ENCODE data around the gene LAMC1. TPM values are rescaled to one million over a fixed set of nuclear protein-coding genes. Genes with fewer than 3 reads are reported as not detected.

LAMC1 gene
- total and polyA plus RNA-seq, 2 of the 4 experiments (the other 2 are of a cell fraction): 249 to 394 TPM

GRCh38 chr1:183135336-183135735 lies 112.1 kb downstream of the LAMC1 start:
- no peak overlapping the region for H3K27ac ChIP-seq (ENCODE audit: insufficient read depth, low read length)
- no peak for ATAC-seq (ENCODE audit: low read depth)
- no peak overlapping the region for H4K5ac ChIP-seq (ENCODE audit: low read depth, low read length)
- H2AK5ac ChIP-seq (ENCODE audit: low read depth, low read length): no peak overlapping the region
- peaks cover 45% of the 10 kb centered on the region for H3K36me3 ChIP-seq (ENCODE audit: control insufficient read depth, insufficient read depth, low read length)
- H3K9ac ChIP-seq (ENCODE audit: low read depth, low read length): no peak overlapping the region
- H4K20me1 ChIP-seq (ENCODE audit: insufficient read depth, low read length): no peaks in the 10 kb centered on the region
- no peak overlapping the region for H3K23ac ChIP-seq (ENCODE audit: low read depth, low read length)
- TF ChIP-seq BHLHE40 (IDR thresholded peaks at IDR 0.05; ENCODE audit: low read depth, low read length): no peak
- TF ChIP-seq CTCF (conservative IDR thresholded peaks at IDR 0.05; ENCODE audit: low read depth, low read length): no peak
- TF ChIP-seq MXI1 (IDR thresholded peaks at IDR 0.05; ENCODE audit: borderline replicate concordance, low read depth, low read length): no peak
- no peak for TF ChIP-seq MAZ (IDR thresholded peaks at IDR 0.05; ENCODE audit: borderline replicate concordance, low read depth, low read length)
- TF ChIP-seq, protein P1, sequence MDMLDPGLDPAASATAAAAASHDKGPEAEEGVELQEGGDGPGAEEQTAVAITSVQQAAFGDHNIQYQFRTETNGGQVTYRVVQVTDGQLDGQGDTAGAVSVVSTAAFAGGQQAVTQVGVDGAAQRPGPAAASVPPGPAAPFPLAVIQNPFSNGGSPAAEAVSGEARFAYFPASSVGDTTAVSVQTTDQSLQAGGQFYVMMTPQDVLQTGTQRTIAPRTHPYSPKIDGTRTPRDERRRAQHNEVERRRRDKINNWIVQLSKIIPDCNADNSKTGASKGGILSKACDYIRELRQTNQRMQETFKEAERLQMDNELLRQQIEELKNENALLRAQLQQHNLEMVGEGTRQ (IDR thresholded peaks at IDR 0.05; ENCODE audit: low read depth, low read length): no peak
- TF ChIP-seq NFE2L2 (IDR thresholded peaks at IDR 0.05; ENCODE audit: low read depth, low read length): no peak
- no peak for TF ChIP-seq SMC3 (IDR thresholded peaks at IDR 0.05; ENCODE audit: low read depth, low read length)
- no peak for TF ChIP-seq RAD21 (IDR thresholded peaks at IDR 0.05; ENCODE audit: low read length)
- dilution Hi-C loops (cut with HindIII; ENCODE audit: low sequenced_read_pairs, unreplicated experiment) (no loop called here), intact Hi-C loops (cut with micrococcal nuclease) (no loop called here), in situ Hi-C loops (cut with MboI; ENCODE audit: low sequenced_read_pairs) (no loop called here)
- no peak overlapping the region for H3K4me3 ChIP-seq (ENCODE audit: insufficient read depth, low read depth, low read length)
- BruUV-seq (replicated peaks): no TSS peak
- no peak overlapping the region for H2BK120ac ChIP-seq (ENCODE audit: low read depth, low read length)
- H4K8ac ChIP-seq (ENCODE audit: low read depth in 2 of 2, low read length in 2 of 2): no peak overlapping the region
- H3K14ac ChIP-seq (replicated peaks; ENCODE audit: low read depth, low read length): no peak overlapping the region
- no peak overlapping the region for H2AFZ ChIP-seq (replicated peaks; ENCODE audit: low read length, poor library complexity)
- H2BK20ac ChIP-seq (ENCODE audit: low read depth, low read length): no peak overlapping the region
- H3K56ac ChIP-seq (ENCODE audit: extremely low read depth, insufficient read depth, low read length): no peak overlapping the region
- no CpG with 5 or more reads among the region's 2 CpGs for WGBS, 2 experiments (ENCODE audit: extremely low coverage in 2 of 2, insufficient read length in 1 of 2)
- H3K9me3 ChIP-seq (ENCODE audit: control insufficient read depth, insufficient read depth, low read length): no peaks in the 10 kb centered on the region
- no peak overlapping the region for H3K4me2 ChIP-seq (ENCODE audit: low read depth, low read length)
- POLR2A ChIA-PET (ENCODE audit: unreplicated experiment): interaction anchor here (0.6 kb wide), 1 partner anchor 84 kb away, joined by 4 read pairs; no protein-coding TSS in a partner anchor
- H3K9me1 ChIP-seq (ENCODE audit: insufficient read depth, low read length): no peaks in the 10 kb centered on the region; the same call in 1 of the 2 replicates
- H3K79me1 ChIP-seq (ENCODE audit: low read depth in 1 of 2, low read length in 2 of 2): peaks cover 19 to 40% of the 10 kb centered on the region in 2 experiments
- H3K4me1 ChIP-seq (ENCODE audit: control insufficient read depth, insufficient read depth, low read length): peaks cover 8% of the 10 kb centered on the region
- no peak overlapping the region for H3K18ac ChIP-seq (ENCODE audit: low read depth, low read length)
- peak overlapping the region; percentile 18 for H2BK5ac ChIP-seq (ENCODE audit: low read depth, low read length, poor library complexity, severe bottlenecking)
- no peaks in the 10 kb centered on the region for H3K27me3 ChIP-seq (ENCODE audit: control insufficient read depth, insufficient read depth, low read length)
- H3K4ac ChIP-seq (ENCODE audit: low read depth, low read length): no peak overlapping the region
- CTCF ChIA-PET: interaction anchor here (1.0 kb wide), 1 partner anchor 108 kb away, joined by 3 read pairs; no protein-coding TSS in a partner anchor
- no peak overlapping the region for H2BK15ac ChIP-seq (ENCODE audit: low read depth, low read length)
- no peak overlapping the region for H4K91ac ChIP-seq (ENCODE audit: insufficient read depth, low read depth, low read length)
- no peak overlapping the region for H2AK9ac ChIP-seq (replicated peaks; ENCODE audit: low read depth, low read length, poor library complexity)
- DNase-seq: no peak

Measured in IMR-90 (cell line).